A549 (cell line): Measurements from ENCODE around the gene PRKCG. TPM values are rescaled to one million over a fixed set of nuclear protein-coding genes. Genes with fewer than 3 reads are reported as not detected.
"Not testable (repeated sequence)": the region's sequence is repeated elsewhere in the genome, so short reads cannot be mapped to it uniquely, and the experiment has no call there.

Source experiments
- ATAC-seq, 2 experiments: fragments of 200-7000 bp in 1 of 2; fragments of >200 bp in 1 of 2; cut with Nextera tagmentation in 1 of 2; cut with Tn5 transposase in 1 of 2; 3 replicates each; pipeline versions ENCODE4 v1.8.0 to v1.9.1; 2018 to 2020; ENCODE audit warnings: mild to moderate bottlenecking in 1 of 2, moderate library complexity in 1 of 2
- CTCF ChIA-PET: fragments of 300-600 bp; sonication (Branson Sonifier 250); formaldehyde crosslinking; extraction: SDS; loops from one replicate; lab custom pipeline; 2021; ENCODE audit warnings: antibody characterized with exemption, inconsistent platforms; lab: Yijun Ruan, JAX
- POLR2A ChIA-PET: fragments of 350-600 bp; formaldehyde crosslinking; extraction: SDS; loops from one replicate; lab custom pipeline; 2021; ENCODE audit warnings: antibody characterized with exemption, inconsistent platforms; lab: Yijun Ruan, JAX
- DNase-seq, 2 experiments: peaks; one replicate each; pipeline versions ENCODE4 v3.0.0 to v3.0.0-alpha.2; 2011 to 2016; ENCODE audit warnings: low read depth in 1 of 2, low spot score in 1 of 2
- FAIRE-seq: peaks from 2 replicates; lab custom pipeline; 2011; peaks lifted over from hg19 to GRCh38; lab: Jason Lieb, UNC
- H3K27ac ChIP-seq, 2 experiments: fragments of >200 bp; sonication (Bioruptor Twin); formaldehyde crosslinking; 3 replicates each; pipeline ENCODE4 v1.5.1; 2016 to 2017
- H3K4me1 ChIP-seq: fragments of >200 bp; sonication (Bioruptor Twin); formaldehyde crosslinking; 3 replicates; pipeline ENCODE4 v1.6.1; 2016
- H3K4me2 ChIP-seq: fragments of >200 bp; sonication (Bioruptor Twin); formaldehyde crosslinking; 3 replicates; pipeline ENCODE4 v1.6.1; 2016
- H3K4me3 ChIP-seq: fragments of >200 bp; sonication (Bioruptor Twin); formaldehyde crosslinking; 3 replicates; pipeline ENCODE4 v1.5.1; 2016
- H3K9me3 ChIP-seq: fragments of >200 bp; sonication (Bioruptor Twin); formaldehyde crosslinking; 3 replicates; pipeline ENCODE4 v1.6.1; 2016
- BHLHE40 ChIP-seq: IDR thresholded peaks from 2 replicates; pipeline ENCODE4 v1.6.1; 2012; ENCODE audit warnings: low read depth, low read length, inconsistent platforms
- CBX8 ChIP-seq: fragments of 200-600 bp; sonication (generic); IDR thresholded peaks from 2 replicates; pipeline ENCODE4 v1.6.1; 2016
- ELK1 ChIP-seq: fragments of 150-350 bp; IDR thresholded peaks from 2 replicates; pipeline ENCODE4 v1.6.1; 2014; ENCODE audit warnings: low read depth, mild to moderate bottlenecking, low read length
- FOXS1 ChIP-seq: fragments of 250-450 bp; sonication (Bioruptor Pico); IDR thresholded peaks from 2 replicates; pipeline ENCODE4 v1.5.0; 2020; ENCODE audit warnings: mild to moderate bottlenecking, moderate library complexity
- HDAC2 ChIP-seq: fragments of 200-600 bp; sonication (generic); IDR thresholded peaks from 2 replicates; pipeline ENCODE4 v1.6.1; 2016
- HOXB5 ChIP-seq: fragments of 250-450 bp; sonication (Bioruptor Pico); IDR thresholded peaks from 2 replicates; pipeline ENCODE4 v1.5.0; 2020; ENCODE audit warnings: mild to moderate bottlenecking, moderate library complexity
- KDM5A ChIP-seq: fragments of 200-600 bp; sonication (generic); IDR thresholded peaks from 2 replicates; pipeline ENCODE4 v1.6.1; 2016; ENCODE audit warnings: antibody characterized with exemption, mild to moderate bottlenecking
- MAX ChIP-seq: IDR thresholded peaks from 2 replicates; pipeline ENCODE4 v1.6.1; 2012
- PHF8 ChIP-seq: fragments of 200-600 bp; sonication (generic); IDR thresholded peaks from 2 replicates; pipeline ENCODE4 v1.6.1; 2016; ENCODE audit warnings: low read depth, mild to moderate bottlenecking, antibody characterized with exemption, moderate library complexity, borderline replicate concordance
- RAD21 ChIP-seq, 2 experiments: fragments of >200 bp in 1 of 2; sonication (Bioruptor Twin) in 1 of 2; formaldehyde crosslinking in 1 of 2; IDR thresholded peaks in 1 of 2; conservative IDR thresholded peaks in 1 of 2; 2 replicates in 1 of 2; 3 replicates in 1 of 2; pipeline ENCODE4 v1.6.1; 2012 to 2018; ENCODE audit warnings: inconsistent platforms in 1 of 2
- RNF2 ChIP-seq: fragments of 200-600 bp; sonication (generic); IDR thresholded peaks from 2 replicates; pipeline ENCODE4 v1.6.1; 2016; ENCODE audit warnings: low read depth, mild to moderate bottlenecking, antibody characterized with exemption, moderate library complexity, borderline replicate concordance
- SMC3 ChIP-seq: fragments of >200 bp; sonication (Bioruptor Twin); formaldehyde crosslinking; IDR thresholded peaks from 3 replicates; pipeline ENCODE4 v1.6.1; 2018; ENCODE audit warnings: inconsistent platforms
- SREBF2 ChIP-seq: fragments of 450-650 bp; IDR thresholded peaks from 2 replicates; pipeline ENCODE4 v1.6.1; 2014; ENCODE audit warnings: mild to moderate bottlenecking, moderate library complexity
- TP53 ChIP-seq: fragments of 250-450 bp; sonication (Bioruptor Pico); IDR thresholded peaks from 2 replicates; pipeline ENCODE4 v1.5.0; 2021; ENCODE audit warnings: mild to moderate bottlenecking, moderate library complexity
- ZFP36 ChIP-seq: fragments of 450-650 bp; IDR thresholded peaks from 2 replicates; pipeline ENCODE4 v1.6.1; 2014; ENCODE audit warnings: borderline replicate concordance; ENCODE audit not compliant: partially characterized antibody
- ZSCAN20 ChIP-seq: fragments of 250-450 bp; sonication (Bioruptor Pico); IDR thresholded peaks from 2 replicates; pipeline ENCODE4 v1.8.0; 2022; ENCODE audit warnings: mild to moderate bottlenecking, moderate library complexity
- WGBS: methylation state at CpG from one replicate; pipeline ENCODE4 v1.1.6; 2017; ENCODE audit errors: missing lambda C conversion rate; 5-methylcytosine and 5-hydroxymethylcytosine counted together
- polyA plus RNA-seq, 4 experiments: library from polyadenylated mRNA; depleted of rRNA in 3 of 4; stranded (reverse); fragments of >200 nt; fragmentation: RNase III in 1 of 4; extraction: RNeasy Plus Mini Kit Qiagen cat#74134 plus additional on column Dnase treatment in 1 of 4; gene quantifications; 2 replicates in 3 of 4; 3 replicates in 1 of 4; pipeline ENCODE4 v1.2.3, GENCODE V29; 2011 to 2017
- TF ChIP-seq, protein P1 (sequence below): fragments of >200 bp; sonication (Bioruptor Twin); formaldehyde crosslinking; IDR thresholded peaks from 3 replicates; pipeline ENCODE4 v1.5.1; 2016
- TF ChIP-seq, protein P2 (sequence below): fragments of 450-650 bp; IDR thresholded peaks from 2 replicates; pipeline ENCODE4 v1.6.1; 2014; ENCODE audit warnings: antibody characterized with exemption

PRKCG gene
- polyA plus RNA-seq, 2 of the 4 experiments (the other 2 are of a cell fraction): 0.61 to 0.81 TPM

DNA sequence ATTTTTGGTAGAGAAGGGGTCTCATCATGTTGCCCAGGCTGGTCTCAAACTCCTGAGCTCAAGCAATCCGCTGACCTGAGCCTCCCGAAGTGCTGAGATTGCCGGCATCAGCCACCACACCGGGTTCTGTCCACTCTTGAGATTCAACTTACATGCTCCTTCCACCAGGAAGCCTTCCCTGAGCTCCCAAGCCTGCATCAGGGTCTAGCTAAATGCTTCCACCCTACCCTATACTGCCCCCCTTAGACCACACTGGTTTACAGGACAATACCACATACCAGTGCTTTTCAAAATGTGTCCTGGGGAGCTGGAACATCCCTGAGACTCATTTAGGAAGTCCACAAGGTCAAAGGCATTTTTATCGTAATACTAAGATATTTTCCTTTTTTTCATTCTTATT lies 65.6 kb downstream of the PRKCG start:
- CTCF ChIA-PET: interaction anchor here (0.8 to 2.6 kb wide), 12 partner anchors 12 to 138 kb away, joined by 3 to 17 read pairs (median 4); no protein-coding TSS in a partner anchor
- Histone ChIP-seq H3K4me3 (no peak overlapping the region), H3K4me1 (0 out of 3 replicates have a peak, but pooled peaks cover 8% of the 10 kb centered on the region), H3K4me2 (no peak overlapping the region), H3K9me3 (no peaks in the 10 kb centered on the region), H3K27ac (no peak overlapping the region)
- DNase-seq (peak; percentile 67 to 84), FAIRE-seq (peak; percentile 67), ATAC-seq (peak; percentile 73 to 83; a peak in 4 of 6 replicates)
- TF ChIP-seq SMC3 (0 out of 3 replicates have a peak, but pooled peaks have one; percentile 12), ZFP36 (peak; percentile 93), BHLHE40 (no peak), RAD21 (conservative IDR thresholded peaks at IDR 0.05 in 1 of 2, IDR thresholded peaks at IDR 0.05 in 1 of 2) (peak; percentile 24 to 63; a peak in 2 of 5 replicates)
- TF ChIP-seq, protein P1, sequence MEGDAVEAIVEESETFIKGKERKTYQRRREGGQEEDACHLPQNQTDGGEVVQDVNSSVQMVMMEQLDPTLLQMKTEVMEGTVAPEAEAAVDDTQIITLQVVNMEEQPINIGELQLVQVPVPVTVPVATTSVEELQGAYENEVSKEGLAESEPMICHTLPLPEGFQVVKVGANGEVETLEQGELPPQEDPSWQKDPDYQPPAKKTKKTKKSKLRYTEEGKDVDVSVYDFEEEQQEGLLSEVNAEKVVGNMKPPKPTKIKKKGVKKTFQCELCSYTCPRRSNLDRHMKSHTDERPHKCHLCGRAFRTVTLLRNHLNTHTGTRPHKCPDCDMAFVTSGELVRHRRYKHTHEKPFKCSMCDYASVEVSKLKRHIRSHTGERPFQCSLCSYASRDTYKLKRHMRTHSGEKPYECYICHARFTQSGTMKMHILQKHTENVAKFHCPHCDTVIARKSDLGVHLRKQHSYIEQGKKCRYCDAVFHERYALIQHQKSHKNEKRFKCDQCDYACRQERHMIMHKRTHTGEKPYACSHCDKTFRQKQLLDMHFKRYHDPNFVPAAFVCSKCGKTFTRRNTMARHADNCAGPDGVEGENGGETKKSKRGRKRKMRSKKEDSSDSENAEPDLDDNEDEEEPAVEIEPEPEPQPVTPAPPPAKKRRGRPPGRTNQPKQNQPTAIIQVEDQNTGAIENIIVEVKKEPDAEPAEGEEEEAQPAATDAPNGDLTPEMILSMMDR: peak; percentile 40; the same call in 2 of the 3 replicates
- WGBS: 83% methylated on average over 5 of the region's 5 CpGs
- POLR2A ChIA-PET: interaction anchor here (1.0 to 2.1 kb wide), 2 partner anchors 33 to 82 kb away, joined by 6 to 14 read pairs; no protein-coding TSS in a partner anchor

DNA sequence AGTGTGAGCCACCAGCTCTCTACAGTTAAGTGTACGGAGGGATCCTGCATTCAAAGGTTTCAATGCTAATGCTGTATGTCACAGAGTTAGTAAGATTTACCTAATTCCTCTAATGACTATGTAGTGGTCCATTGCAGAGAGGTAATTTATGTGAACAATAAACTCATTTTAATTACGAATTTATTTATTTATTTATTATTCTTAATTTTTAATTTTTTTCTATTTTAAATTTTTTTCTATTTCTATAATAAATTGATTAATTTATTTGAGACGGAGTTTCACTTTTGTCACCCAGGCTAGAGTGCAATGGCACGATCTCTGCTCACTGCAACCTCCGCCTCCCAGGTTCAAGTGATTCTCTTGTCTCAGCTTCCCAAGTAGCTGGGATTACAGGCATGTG lies 66.6 kb downstream of the PRKCG start:
- ChIA-PET POLR2A (interaction anchor here (2.1 kb wide), 1 partner anchor 32 kb away, joined by 14 read pairs; no protein-coding TSS in a partner anchor), CTCF (interaction anchor here (0.8 to 2.6 kb wide), 7 partner anchors 11 to 78 kb away, joined by 3 to 17 read pairs (median 4); no protein-coding TSS in a partner anchor)
- H3K4me1 ChIP-seq, H3K4me2 ChIP-seq, H3K4me3 ChIP-seq, ATAC-seq, H3K9me3 ChIP-seq, FAIRE-seq, H3K27ac ChIP-seq, DNase-seq: not testable (repeated sequence)
- WGBS: 91% methylated on average over 5 of the region's 5 CpGs

DNA sequence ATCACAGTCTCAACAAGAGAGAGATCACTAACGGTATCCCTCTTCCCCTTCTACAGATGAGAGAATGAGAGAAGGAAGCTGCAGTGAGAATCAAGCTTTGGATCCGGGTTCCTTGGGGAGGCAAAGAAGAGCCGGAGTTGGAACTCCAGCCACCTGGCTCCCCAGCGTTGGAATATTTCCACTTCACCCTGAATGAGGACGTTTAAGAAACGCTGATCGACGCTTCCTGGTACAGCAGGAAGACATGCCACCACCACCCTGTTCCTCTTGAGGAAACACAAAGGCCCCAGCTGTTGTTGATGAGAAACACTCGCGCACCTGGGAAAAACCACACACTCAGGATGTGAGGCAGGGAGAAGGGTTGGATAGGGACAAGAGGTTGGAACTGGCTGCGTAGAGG lies 69.4 kb downstream of the PRKCG start:
- DNase-seq: no peak
- ChIA-PET CTCF (interaction anchor here (0.9 to 3.2 kb wide), 7 partner anchors 9 to 72 kb away, joined by 3 to 13 read pairs (median 5); no protein-coding TSS in a partner anchor), POLR2A (interaction anchor here (2.2 kb wide), 1 partner anchor 29 kb away, joined by 5 read pairs; no protein-coding TSS in a partner anchor)
- Histone ChIP-seq H3K4me2 (no peak overlapping the region), H3K4me3 (no peak overlapping the region), H3K4me1 (no peaks in the 10 kb centered on the region), H3K9me3 (no peaks in the 10 kb centered on the region), H3K27ac (no peak overlapping the region; a peak in 1 of 6 replicates)
- ATAC-seq: no peak
- 59% methylated on average over 11 of the region's 11 CpGs for WGBS
- no peak for TF ChIP-seq HDAC2
- TF ChIP-seq, protein P2, sequence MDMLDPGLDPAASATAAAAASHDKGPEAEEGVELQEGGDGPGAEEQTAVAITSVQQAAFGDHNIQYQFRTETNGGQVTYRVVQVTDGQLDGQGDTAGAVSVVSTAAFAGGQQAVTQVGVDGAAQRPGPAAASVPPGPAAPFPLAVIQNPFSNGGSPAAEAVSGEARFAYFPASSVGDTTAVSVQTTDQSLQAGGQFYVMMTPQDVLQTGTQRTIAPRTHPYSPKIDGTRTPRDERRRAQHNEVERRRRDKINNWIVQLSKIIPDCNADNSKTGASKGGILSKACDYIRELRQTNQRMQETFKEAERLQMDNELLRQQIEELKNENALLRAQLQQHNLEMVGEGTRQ: no peak
- no peak for TF ChIP-seq PHF8
- TF ChIP-seq FOXS1 (CRISPR knock-in tag): no peak
- no peak for TF ChIP-seq RNF2
- no peak for TF ChIP-seq TP53 (CRISPR knock-in tag)
- TF ChIP-seq MAX: no peak
- no peak for TF ChIP-seq CBX8
- no peak for TF ChIP-seq HOXB5 (CRISPR knock-in tag)
- no peak for TF ChIP-seq ELK1
- no peak for TF ChIP-seq SREBF2
- TF ChIP-seq ZSCAN20: no peak
- TF ChIP-seq KDM5A: no peak
- FAIRE-seq: peak; percentile 23
